Esophagus squamous epithelium (tissue), 4 donors: ENCODE measurements around the gene ATP11A.

ENCODE experiments used
- POLR2A ChIP-seq, 4 donors: fragments of 450-650 bp; IDR thresholded peaks; one replicate each; pipeline ENCODE4 v1.6.1; 2017; ENCODE audit warnings: antibody characterized with exemption in 4 of 4, mild to moderate bottlenecking in 4 of 4, moderate library complexity in 3 of 4
- TF ChIP-seq, protein P1 (sequence below), 6 experiments: fragments of 450-650 bp in 4 of 6; fragments of 200-600 bp in 2 of 6; sonication (generic) in 2 of 6; IDR thresholded peaks; one replicate each; pipeline ENCODE4 v1.5.1; 2016 to 2019; ENCODE audit warnings: antibody characterized with exemption in 6 of 6, mild to moderate bottlenecking in 4 of 6, moderate library complexity in 4 of 6

DNA sequence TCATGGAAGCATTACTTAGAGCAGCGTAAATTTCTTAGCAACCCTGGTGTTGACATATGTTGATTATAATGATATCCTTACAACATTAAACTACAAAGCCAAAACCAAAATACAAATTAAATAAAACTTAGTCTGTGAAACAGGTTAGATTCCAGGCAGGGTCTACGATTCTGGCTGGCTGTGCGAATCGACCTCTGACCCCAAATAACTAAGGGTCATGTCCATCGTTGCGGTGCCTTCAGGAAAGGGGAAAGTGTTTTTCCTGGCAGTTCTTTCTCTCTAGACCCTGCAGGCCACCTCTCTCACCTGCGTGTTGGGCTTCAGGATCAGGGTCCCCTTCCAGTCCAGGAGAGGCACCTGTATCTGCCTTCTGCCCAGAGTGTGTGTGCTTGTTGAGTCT is 66.2 kb downstream of the ATP11A start:
- TF ChIP-seq, protein P1, sequence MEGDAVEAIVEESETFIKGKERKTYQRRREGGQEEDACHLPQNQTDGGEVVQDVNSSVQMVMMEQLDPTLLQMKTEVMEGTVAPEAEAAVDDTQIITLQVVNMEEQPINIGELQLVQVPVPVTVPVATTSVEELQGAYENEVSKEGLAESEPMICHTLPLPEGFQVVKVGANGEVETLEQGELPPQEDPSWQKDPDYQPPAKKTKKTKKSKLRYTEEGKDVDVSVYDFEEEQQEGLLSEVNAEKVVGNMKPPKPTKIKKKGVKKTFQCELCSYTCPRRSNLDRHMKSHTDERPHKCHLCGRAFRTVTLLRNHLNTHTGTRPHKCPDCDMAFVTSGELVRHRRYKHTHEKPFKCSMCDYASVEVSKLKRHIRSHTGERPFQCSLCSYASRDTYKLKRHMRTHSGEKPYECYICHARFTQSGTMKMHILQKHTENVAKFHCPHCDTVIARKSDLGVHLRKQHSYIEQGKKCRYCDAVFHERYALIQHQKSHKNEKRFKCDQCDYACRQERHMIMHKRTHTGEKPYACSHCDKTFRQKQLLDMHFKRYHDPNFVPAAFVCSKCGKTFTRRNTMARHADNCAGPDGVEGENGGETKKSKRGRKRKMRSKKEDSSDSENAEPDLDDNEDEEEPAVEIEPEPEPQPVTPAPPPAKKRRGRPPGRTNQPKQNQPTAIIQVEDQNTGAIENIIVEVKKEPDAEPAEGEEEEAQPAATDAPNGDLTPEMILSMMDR (IDR thresholded peaks at IDR 0.05) = no peak
- no peak for TF ChIP-seq POLR2A (IDR thresholded peaks at IDR 0.05)
